Sigmoid colon (tissue), 3 donors: ENCODE data around the gene CRABP1.

Experiments used
- POLR2A ChIP-seq, 2 donors: fragments of 450-650 bp; IDR thresholded peaks; one replicate each; pipeline ENCODE4 v1.6.1; 2016; ENCODE audit warnings: antibody characterized with exemption in 2 of 2, mild to moderate bottlenecking in 2 of 2, moderate library complexity in 2 of 2
- TF ChIP-seq, protein P1 (sequence below), 4 experiments: fragments of 450-650 bp in 3 of 4; fragments of 200-600 bp in 1 of 4; IDR thresholded peaks; one replicate each; pipeline ENCODE4 v1.5.1; 2016 to 2019; ENCODE audit warnings: antibody characterized with exemption in 4 of 4, mild to moderate bottlenecking in 3 of 4, moderate library complexity in 2 of 4

DNA sequence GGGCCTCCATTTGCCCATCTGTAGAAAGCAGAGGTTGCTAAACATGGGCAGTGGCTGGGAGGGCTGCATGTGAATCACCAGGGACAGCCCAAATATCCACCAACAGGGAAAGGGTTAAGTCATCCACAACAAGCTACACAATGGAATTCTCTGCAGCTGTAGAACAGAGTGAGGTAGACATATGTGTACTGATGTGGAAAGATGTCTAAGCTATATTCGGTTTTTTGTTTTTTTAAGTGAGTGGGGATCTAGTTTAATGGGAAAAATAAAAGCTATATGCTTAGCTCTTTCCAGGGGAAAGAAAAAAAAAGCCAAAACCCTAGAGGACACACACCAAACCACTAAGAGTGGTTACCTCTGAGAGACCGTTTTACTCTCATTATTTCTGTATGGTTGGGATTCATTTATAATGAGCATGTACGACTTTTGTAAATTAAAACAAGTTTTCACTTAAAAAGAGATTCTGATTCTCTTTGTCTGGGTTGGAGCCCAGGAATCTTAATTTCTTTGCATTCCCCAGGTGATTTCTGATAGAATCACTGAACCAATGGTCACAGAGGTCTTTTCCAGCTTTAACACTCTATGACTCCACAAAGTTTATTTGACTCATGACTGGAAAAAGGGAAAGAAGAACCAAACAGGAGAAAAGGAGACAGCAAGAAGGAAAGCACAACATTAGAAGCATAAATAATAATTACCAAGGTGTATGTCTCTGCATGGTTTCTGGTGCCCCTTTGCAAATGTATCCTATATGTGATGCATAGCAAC lies 19.1 kb downstream of the CRABP1 start:
- TF ChIP-seq, protein P1, sequence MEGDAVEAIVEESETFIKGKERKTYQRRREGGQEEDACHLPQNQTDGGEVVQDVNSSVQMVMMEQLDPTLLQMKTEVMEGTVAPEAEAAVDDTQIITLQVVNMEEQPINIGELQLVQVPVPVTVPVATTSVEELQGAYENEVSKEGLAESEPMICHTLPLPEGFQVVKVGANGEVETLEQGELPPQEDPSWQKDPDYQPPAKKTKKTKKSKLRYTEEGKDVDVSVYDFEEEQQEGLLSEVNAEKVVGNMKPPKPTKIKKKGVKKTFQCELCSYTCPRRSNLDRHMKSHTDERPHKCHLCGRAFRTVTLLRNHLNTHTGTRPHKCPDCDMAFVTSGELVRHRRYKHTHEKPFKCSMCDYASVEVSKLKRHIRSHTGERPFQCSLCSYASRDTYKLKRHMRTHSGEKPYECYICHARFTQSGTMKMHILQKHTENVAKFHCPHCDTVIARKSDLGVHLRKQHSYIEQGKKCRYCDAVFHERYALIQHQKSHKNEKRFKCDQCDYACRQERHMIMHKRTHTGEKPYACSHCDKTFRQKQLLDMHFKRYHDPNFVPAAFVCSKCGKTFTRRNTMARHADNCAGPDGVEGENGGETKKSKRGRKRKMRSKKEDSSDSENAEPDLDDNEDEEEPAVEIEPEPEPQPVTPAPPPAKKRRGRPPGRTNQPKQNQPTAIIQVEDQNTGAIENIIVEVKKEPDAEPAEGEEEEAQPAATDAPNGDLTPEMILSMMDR (IDR thresholded peaks at IDR 0.05), result no peak
- TF ChIP-seq POLR2A (IDR thresholded peaks at IDR 0.05), result no peak
